ENCODE data around the gene ILRUN.
"Not testable (repeated sequence)": the region's sequence is repeated elsewhere in the genome, so short reads cannot be mapped to it uniquely, and the experiment has no call there.

DNA sequence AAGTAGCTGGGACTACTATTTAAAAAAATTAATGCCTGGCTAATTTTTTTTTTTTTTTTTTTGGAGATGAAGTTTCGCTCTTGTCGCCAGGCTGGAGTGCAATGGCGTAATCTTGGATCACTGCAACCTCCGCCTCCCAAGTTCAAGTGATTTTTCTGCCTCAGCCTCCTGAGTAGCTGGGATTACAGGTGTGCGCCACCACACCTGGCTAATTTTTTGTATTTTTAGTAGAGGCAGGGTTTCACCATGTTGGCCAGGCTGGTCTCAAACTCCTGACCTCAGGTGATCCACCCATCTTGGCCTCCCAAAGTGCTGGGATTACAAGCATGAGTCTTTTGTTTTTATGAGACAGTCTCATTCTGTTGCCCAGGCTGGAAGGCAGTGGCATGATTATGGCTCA is 27.8 kb downstream of the ILRUN start:
- TF ChIP-seq, protein P1, sequence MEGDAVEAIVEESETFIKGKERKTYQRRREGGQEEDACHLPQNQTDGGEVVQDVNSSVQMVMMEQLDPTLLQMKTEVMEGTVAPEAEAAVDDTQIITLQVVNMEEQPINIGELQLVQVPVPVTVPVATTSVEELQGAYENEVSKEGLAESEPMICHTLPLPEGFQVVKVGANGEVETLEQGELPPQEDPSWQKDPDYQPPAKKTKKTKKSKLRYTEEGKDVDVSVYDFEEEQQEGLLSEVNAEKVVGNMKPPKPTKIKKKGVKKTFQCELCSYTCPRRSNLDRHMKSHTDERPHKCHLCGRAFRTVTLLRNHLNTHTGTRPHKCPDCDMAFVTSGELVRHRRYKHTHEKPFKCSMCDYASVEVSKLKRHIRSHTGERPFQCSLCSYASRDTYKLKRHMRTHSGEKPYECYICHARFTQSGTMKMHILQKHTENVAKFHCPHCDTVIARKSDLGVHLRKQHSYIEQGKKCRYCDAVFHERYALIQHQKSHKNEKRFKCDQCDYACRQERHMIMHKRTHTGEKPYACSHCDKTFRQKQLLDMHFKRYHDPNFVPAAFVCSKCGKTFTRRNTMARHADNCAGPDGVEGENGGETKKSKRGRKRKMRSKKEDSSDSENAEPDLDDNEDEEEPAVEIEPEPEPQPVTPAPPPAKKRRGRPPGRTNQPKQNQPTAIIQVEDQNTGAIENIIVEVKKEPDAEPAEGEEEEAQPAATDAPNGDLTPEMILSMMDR (IDR thresholded peaks at IDR 0.05) = not testable (repeated sequence)
- TF ChIP-seq, protein P2, sequence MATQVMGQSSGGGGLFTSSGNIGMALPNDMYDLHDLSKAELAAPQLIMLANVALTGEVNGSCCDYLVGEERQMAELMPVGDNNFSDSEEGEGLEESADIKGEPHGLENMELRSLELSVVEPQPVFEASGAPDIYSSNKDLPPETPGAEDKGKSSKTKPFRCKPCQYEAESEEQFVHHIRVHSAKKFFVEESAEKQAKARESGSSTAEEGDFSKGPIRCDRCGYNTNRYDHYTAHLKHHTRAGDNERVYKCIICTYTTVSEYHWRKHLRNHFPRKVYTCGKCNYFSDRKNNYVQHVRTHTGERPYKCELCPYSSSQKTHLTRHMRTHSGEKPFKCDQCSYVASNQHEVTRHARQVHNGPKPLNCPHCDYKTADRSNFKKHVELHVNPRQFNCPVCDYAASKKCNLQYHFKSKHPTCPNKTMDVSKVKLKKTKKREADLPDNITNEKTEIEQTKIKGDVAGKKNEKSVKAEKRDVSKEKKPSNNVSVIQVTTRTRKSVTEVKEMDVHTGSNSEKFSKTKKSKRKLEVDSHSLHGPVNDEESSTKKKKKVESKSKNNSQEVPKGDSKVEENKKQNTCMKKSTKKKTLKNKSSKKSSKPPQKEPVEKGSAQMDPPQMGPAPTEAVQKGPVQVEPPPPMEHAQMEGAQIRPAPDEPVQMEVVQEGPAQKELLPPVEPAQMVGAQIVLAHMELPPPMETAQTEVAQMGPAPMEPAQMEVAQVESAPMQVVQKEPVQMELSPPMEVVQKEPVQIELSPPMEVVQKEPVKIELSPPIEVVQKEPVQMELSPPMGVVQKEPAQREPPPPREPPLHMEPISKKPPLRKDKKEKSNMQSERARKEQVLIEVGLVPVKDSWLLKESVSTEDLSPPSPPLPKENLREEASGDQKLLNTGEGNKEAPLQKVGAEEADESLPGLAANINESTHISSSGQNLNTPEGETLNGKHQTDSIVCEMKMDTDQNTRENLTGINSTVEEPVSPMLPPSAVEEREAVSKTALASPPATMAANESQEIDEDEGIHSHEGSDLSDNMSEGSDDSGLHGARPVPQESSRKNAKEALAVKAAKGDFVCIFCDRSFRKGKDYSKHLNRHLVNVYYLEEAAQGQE (IDR thresholded peaks at IDR 0.05; ENCODE audit: insufficient read depth in 1 of 2, low read depth in 2 of 2, low read length in 1 of 2) = not testable (repeated sequence)

Data from Panc1 (cell line).